Lower leg skin (tissue), 3 donors: ENCODE data around the gene ATAD3C.
"Not testable (repeated sequence)": the region's sequence is repeated elsewhere in the genome, so short reads cannot be mapped to it uniquely, and the experiment has no call there.

Source experiments
- CTCF ChIP-seq, 3 donors: fragments of 450-650 bp; IDR thresholded peaks; one replicate each; pipeline ENCODE4 v1.5.1; 2016; ENCODE audit warnings: antibody characterized with exemption in 3 of 3, mild to moderate bottlenecking in 3 of 3, moderate library complexity in 2 of 3
- POLR2A ChIP-seq, 2 donors: fragments of 450-650 bp; IDR thresholded peaks; one replicate each; pipeline ENCODE4 v1.6.1; 2016 to 2017; ENCODE audit warnings: antibody characterized with exemption in 2 of 2, mild to moderate bottlenecking in 1 of 2, moderate library complexity in 1 of 2

- not testable (repeated sequence) for TF ChIP-seq CTCF, POLR2A (IDR thresholded peaks at IDR 0.05)
Measured at GRCh38 chr1:1459156-1459555, 9.7 kb downstream of the ATAD3C start.
